ENCODE results near the gene CACNA1B.
"Not testable (repeated sequence)": the region's sequence is repeated elsewhere in the genome, so short reads cannot be mapped to it uniquely, and the experiment has no call there.

Gene CACNA1B

GRCh38 chr9:138015021-138015829 lies 137.6 kb downstream of the CACNA1B start:
- no peak for DNase-seq (ENCODE audit: low spot score)

GRCh38 chr9:138016406-138017187 lies 139.0 kb downstream of the CACNA1B start:
- DNase-seq (ENCODE audit: low spot score) = no peak

GRCh38 chr9:138017200-138017599 lies 139.6 kb downstream of the CACNA1B start:
- DNase-seq (ENCODE audit: low spot score) = no peak

- not testable (repeated sequence) for DNase-seq (ENCODE audit: low spot score)
These were observed 141.9 kb downstream of the CACNA1B start for GRCh38 chr9:138019514-138019913.

GRCh38 chr9:138020120-138020794 lies 142.7 kb downstream of the CACNA1B start:
- no peak for DNase-seq (ENCODE audit: low spot score)

- DNase-seq (ENCODE audit: low spot score) = no peak
These were observed 143.2 kb downstream of the CACNA1B start for GRCh38 chr9:138020795-138021182.

GRCh38 chr9:138021251-138022056 lies 143.9 kb downstream of the CACNA1B start:
- DNase-seq (ENCODE audit: low spot score) = no peak

GRCh38 chr9:138022121-138022741 lies 144.6 kb downstream of the CACNA1B start:
- DNase-seq (ENCODE audit: low spot score) = no peak

GRCh38 chr9:138022756-138023393 lies 145.3 kb downstream of the CACNA1B start:
- no peak for DNase-seq (ENCODE audit: low spot score)

GRCh38 chr9:138023394-138024124 lies 146.0 kb downstream of the CACNA1B start:
- no peak for DNase-seq (ENCODE audit: low spot score)

- DNase-seq (ENCODE audit: low spot score) = no peak
These were observed 146.5 kb downstream of the CACNA1B start for GRCh38 chr9:138024131-138024530.

- DNase-seq (ENCODE audit: low spot score) = no peak
These were observed 147.3 kb downstream of the CACNA1B start for GRCh38 chr9:138024831-138025291.

- no peak for DNase-seq (ENCODE audit: low spot score)
These were observed 147.8 kb downstream of the CACNA1B start for GRCh38 chr9:138025417-138025816.

GRCh38 chr9:138025908-138026307 lies 148.3 kb downstream of the CACNA1B start:
- no peak for DNase-seq (ENCODE audit: low spot score)

- no peak for DNase-seq (ENCODE audit: low spot score)
These were observed 151.0 kb downstream of the CACNA1B start for GRCh38 chr9:138028596-138028995.

GRCh38 chr9:138031186-138031585 lies 153.6 kb downstream of the CACNA1B start:
- no peak for DNase-seq (ENCODE audit: low spot score)

GRCh38 chr9:138033950-138034349 lies 156.4 kb downstream of the CACNA1B start:
- DNase-seq (ENCODE audit: low spot score) = no peak

GRCh38 chr9:138037140-138037539 lies 159.6 kb downstream of the CACNA1B start:
- no peak for DNase-seq (ENCODE audit: low spot score)

GRCh38 chr9:138038244-138038671 lies 160.7 kb downstream of the CACNA1B start:
- DNase-seq (ENCODE audit: low spot score) = no peak

Data from kidney capillary endothelial cell (primary cell).